ENCODE data around the gene RHCE.
"Not testable (repeated sequence)": the region's sequence is repeated elsewhere in the genome, so short reads cannot be mapped to it uniquely, and the experiment has no call there.

DNA sequence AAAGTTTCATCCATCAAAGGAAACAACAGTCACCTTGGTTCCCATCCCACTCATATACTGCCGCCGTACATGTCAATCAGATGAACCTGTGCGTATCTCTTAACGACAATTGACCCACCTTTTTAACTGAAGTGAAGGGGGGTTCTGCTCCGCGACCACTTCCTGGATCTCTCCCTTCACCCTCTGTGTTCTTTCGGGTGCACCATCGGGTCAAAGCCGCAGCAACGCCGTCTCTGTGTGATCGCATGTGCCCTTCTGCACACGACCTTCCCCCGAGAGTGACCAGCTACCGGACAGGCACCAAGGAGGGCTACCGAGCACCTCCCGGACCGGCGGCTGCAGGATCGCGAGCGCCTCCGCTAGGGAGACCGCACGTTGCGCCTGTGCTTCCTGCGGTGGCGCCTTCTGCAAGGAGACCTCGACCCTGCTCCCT lies 83.7 kb downstream of the RHCE start:
- TF ChIP-seq, protein P1, sequence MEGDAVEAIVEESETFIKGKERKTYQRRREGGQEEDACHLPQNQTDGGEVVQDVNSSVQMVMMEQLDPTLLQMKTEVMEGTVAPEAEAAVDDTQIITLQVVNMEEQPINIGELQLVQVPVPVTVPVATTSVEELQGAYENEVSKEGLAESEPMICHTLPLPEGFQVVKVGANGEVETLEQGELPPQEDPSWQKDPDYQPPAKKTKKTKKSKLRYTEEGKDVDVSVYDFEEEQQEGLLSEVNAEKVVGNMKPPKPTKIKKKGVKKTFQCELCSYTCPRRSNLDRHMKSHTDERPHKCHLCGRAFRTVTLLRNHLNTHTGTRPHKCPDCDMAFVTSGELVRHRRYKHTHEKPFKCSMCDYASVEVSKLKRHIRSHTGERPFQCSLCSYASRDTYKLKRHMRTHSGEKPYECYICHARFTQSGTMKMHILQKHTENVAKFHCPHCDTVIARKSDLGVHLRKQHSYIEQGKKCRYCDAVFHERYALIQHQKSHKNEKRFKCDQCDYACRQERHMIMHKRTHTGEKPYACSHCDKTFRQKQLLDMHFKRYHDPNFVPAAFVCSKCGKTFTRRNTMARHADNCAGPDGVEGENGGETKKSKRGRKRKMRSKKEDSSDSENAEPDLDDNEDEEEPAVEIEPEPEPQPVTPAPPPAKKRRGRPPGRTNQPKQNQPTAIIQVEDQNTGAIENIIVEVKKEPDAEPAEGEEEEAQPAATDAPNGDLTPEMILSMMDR (IDR thresholded peaks at IDR 0.05; ENCODE audit: low read depth, low read length, missing input control) = not testable (repeated sequence)
- not testable (repeated sequence) for TF ChIP-seq EGR1 (IDR thresholded peaks at IDR 0.05; ENCODE audit: low read depth in 2 of 2); YY1 (IDR thresholded peaks at IDR 0.05); GABPA (IDR thresholded peaks at IDR 0.05 in 1 of 2, conservative IDR thresholded peaks at IDR 0.05 in 1 of 2); NR2F2 (IDR thresholded peaks at IDR 0.05); RXRA (IDR thresholded peaks at IDR 0.05); RAD21 (IDR thresholded peaks at IDR 0.05); TAF1 (conservative IDR thresholded peaks at IDR 0.05)
- TF ChIP-seq, protein P2, sequence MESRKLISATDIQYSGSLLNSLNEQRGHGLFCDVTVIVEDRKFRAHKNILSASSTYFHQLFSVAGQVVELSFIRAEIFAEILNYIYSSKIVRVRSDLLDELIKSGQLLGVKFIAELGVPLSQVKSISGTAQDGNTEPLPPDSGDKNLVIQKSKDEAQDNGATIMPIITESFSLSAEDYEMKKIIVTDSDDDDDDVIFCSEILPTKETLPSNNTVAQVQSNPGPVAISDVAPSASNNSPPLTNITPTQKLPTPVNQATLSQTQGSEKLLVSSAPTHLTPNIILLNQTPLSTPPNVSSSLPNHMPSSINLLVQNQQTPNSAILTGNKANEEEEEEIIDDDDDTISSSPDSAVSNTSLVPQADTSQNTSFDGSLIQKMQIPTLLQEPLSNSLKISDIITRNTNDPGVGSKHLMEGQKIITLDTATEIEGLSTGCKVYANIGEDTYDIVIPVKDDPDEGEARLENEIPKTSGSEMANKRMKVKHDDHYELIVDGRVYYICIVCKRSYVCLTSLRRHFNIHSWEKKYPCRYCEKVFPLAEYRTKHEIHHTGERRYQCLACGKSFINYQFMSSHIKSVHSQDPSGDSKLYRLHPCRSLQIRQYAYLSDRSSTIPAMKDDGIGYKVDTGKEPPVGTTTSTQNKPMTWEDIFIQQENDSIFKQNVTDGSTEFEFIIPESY (IDR thresholded peaks at IDR 0.05) = not testable (repeated sequence)
- TF ChIP-seq, protein P3, sequence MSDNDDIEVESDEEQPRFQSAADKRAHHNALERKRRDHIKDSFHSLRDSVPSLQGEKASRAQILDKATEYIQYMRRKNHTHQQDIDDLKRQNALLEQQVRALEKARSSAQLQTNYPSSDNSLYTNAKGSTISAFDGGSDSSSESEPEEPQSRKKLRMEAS (IDR thresholded peaks at IDR 0.05) = not testable (repeated sequence)

Data from liver (tissue), 3 donors.